K562 (cell line): ENCODE measurements around the gene SLC25A51. TPM values are rescaled to one million over a fixed set of nuclear protein-coding genes. Genes with fewer than 3 reads are reported as not detected.

Experiments used
- ATF1 ChIP-seq, 2 experiments: fragments of 450-650 bp in 1 of 2; IDR thresholded peaks; 2 replicates each; pipeline ENCODE4 v1.6.1; 2016; ENCODE audit warnings: missing compliant biosample characterization in 1 of 2, missing genetic modification characterization in 1 of 2
- ELF4 ChIP-seq: fragments of 450-650 bp; formaldehyde crosslinking; IDR thresholded peaks from 2 replicates; pipeline ENCODE4 v1.4.0; 2022; ENCODE audit warnings: missing genetic modification characterization
- GATA2 ChIP-seq: sonication (generic); formaldehyde crosslinking; IDR thresholded peaks from 2 replicates; pipeline ENCODE4 v1.4.0; 2020; ENCODE audit warnings: mild to moderate bottlenecking, missing genetic modification reagents
- MEF2A ChIP-seq: IDR thresholded peaks from 2 replicates; pipeline ENCODE4 v1.6.1; 2011; ENCODE audit warnings: low read depth, mild to moderate bottlenecking, low read length, moderate library complexity; ENCODE audit not compliant: control insufficient read depth
- PHF8 ChIP-seq: fragments of 200-600 bp; sonication (generic); IDR thresholded peaks from 2 replicates; pipeline ENCODE4 v1.6.1; 2012; ENCODE audit warnings: mixed run types, mild to moderate bottlenecking, inconsistent platforms, low read length, moderate library complexity, borderline replicate concordance
- RBM22 ChIP-seq: fragments of 200-400 bp; formaldehyde crosslinking; IDR thresholded peaks from 2 replicates; pipeline ENCODE4 v1.6.1; 2018; ENCODE audit warnings: low read length, low read depth; ENCODE audit not compliant: poor library complexity, severe bottlenecking
- RCOR1 ChIP-seq, 2 experiments: IDR thresholded peaks; 2 replicates each; pipeline ENCODE4 v1.6.1; 2012; ENCODE audit warnings: low read depth in 2 of 2, low read length in 2 of 2, borderline replicate concordance in 1 of 2, improper control_type of control experiment in 1 of 2
- ZNF41 ChIP-seq: fragments of 250-450 bp; sonication (Bioruptor Pico); conservative IDR thresholded peaks from 2 replicates; pipeline ENCODE4 v1.4.0; 2020; ENCODE audit warnings: mild to moderate bottlenecking
- ZNF586 ChIP-seq: fragments of 450-650 bp; formaldehyde crosslinking; conservative IDR thresholded peaks from 2 replicates; pipeline ENCODE4 v1.4.0; 2020; ENCODE audit warnings: mild to moderate bottlenecking, moderate library complexity
- ZZZ3 ChIP-seq: fragments of 450-650 bp; IDR thresholded peaks from 2 replicates; pipeline ENCODE4 v1.6.1; 2016; ENCODE audit warnings: antibody characterized with exemption, mild to moderate bottlenecking, moderate library complexity
- polyA plus RNA-seq, 8 experiments: library from polyadenylated mRNA; depleted of rRNA in 4 of 8; stranded (reverse) in 5 of 8; unstranded in 3 of 8; fragments of >200 nt; fragmentation: Nextera tagmentation in 2 of 8; fragmentation: Illumina TruSeq in 1 of 8; extraction: Ambion mirVana in 2 of 8; extraction: Trizol in 1 of 8; gene quantifications; 2 replicates each; pipeline versions ENCODE4 v1.2.1 to v1.2.3, GENCODE V29; 2011 to 2014; ENCODE audit warnings: inconsistent platforms in 1 of 8, missing spikeins in 1 of 8
- total RNA-seq, 7 experiments: library from RNA; depleted of rRNA in 6 of 7; stranded (reverse); fragments of >200 nt in 6 of 7; fragmentation: Illumina TruSeq in 2 of 7; extraction: Trizol in 2 of 7; gene quantifications; 2 replicates each; pipeline versions ENCODE4 v1.2.1 to v1.2.3, GENCODE V29; 2011 to 2021; ENCODE audit warnings: low replicate concordance in 1 of 7
- TF ChIP-seq, protein P1 (sequence below): fragments of 250-450 bp; sonication (Bioruptor Pico); IDR thresholded peaks from 2 replicates; pipeline ENCODE4 v1.9.0; 2021; ENCODE audit warnings: mild to moderate bottlenecking, inconsistent platforms
- TF ChIP-seq, protein P2 (sequence below), 2 experiments: fragments of 200-800 bp in 1 of 2; sonication (Bioruptor generic) in 1 of 2; sonication (generic) in 1 of 2; formaldehyde crosslinking in 1 of 2; IDR thresholded peaks in 1 of 2; conservative IDR thresholded peaks in 1 of 2; 2 replicates each; pipeline versions ENCODE4 v1.5.0 to v1.6.1; 2016 to 2020; ENCODE audit warnings: missing compliant biosample characterization in 1 of 2, missing genetic modification characterization in 1 of 2, missing genetic modification reagents in 1 of 2
- TF ChIP-seq, protein P3 (sequence below): fragments of 450-650 bp; formaldehyde crosslinking; IDR thresholded peaks from 2 replicates; pipeline ENCODE4 v1.4.0; 2022; ENCODE audit warnings: mild to moderate bottlenecking, moderate library complexity
- TF ChIP-seq, protein P4 (sequence below): sonication (generic); formaldehyde crosslinking; IDR thresholded peaks from 2 replicates; pipeline ENCODE4 v1.8.1; 2023; ENCODE audit warnings: mild to moderate bottlenecking, missing genetic modification reagents

The SLC25A51 gene
- total and polyA plus RNA-seq, 9 of the 15 experiments (the other 6 are each of a cell fraction or from before 2014, with no cell fraction given), result 9.1 to 40.7 (median 24.5) TPM

DNA sequence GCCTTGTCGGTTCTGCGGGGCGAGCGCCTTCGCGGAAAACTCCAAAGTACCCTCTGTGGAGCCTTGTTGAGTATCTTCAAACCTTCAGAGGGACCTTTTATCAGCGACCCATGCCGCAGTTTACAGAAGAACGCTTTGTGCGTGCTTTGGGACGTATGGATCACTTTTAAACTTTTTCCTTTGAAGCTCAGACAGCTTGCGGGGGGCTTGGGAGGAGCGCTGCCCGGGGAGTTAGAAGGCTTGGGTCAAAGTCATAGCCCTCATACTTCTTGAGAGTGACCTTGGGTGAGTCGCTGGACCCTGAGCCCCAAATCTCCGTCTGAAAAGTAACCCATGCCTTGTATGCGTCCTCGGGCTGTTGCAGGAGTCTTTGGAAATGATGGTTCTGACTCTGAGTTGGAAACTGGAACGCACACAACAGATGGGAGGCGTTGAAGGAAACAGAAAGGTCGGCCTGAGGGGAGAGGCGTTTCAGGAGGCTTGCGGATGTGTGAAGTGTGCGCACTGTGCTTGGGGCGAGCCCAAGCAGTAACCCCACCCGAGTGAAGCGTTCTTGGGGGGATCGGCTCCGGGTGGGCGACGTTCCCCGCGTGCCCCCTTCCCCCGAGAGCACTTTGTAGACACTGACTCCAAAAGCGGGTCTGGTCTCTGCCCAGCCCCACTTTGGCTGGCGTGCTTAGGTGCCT is 661 bp upstream of the SLC25A51 start (continued):
- TF ChIP-seq RBM22, result no peak
- no peak for TF ChIP-seq MEF2A
- TF ChIP-seq, protein P1, sequence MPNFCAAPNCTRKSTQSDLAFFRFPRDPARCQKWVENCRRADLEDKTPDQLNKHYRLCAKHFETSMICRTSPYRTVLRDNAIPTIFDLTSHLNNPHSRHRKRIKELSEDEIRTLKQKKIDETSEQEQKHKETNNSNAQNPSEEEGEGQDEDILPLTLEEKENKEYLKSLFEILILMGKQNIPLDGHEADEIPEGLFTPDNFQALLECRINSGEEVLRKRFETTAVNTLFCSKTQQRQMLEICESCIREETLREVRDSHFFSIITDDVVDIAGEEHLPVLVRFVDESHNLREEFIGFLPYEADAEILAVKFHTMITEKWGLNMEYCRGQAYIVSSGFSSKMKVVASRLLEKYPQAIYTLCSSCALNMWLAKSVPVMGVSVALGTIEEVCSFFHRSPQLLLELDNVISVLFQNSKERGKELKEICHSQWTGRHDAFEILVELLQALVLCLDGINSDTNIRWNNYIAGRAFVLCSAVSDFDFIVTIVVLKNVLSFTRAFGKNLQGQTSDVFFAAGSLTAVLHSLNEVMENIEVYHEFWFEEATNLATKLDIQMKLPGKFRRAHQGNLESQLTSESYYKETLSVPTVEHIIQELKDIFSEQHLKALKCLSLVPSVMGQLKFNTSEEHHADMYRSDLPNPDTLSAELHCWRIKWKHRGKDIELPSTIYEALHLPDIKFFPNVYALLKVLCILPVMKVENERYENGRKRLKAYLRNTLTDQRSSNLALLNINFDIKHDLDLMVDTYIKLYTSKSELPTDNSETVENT, result 0 out of 2 replicates have a peak, but pooled peaks have one; percentile 30
- TF ChIP-seq, protein P2, sequence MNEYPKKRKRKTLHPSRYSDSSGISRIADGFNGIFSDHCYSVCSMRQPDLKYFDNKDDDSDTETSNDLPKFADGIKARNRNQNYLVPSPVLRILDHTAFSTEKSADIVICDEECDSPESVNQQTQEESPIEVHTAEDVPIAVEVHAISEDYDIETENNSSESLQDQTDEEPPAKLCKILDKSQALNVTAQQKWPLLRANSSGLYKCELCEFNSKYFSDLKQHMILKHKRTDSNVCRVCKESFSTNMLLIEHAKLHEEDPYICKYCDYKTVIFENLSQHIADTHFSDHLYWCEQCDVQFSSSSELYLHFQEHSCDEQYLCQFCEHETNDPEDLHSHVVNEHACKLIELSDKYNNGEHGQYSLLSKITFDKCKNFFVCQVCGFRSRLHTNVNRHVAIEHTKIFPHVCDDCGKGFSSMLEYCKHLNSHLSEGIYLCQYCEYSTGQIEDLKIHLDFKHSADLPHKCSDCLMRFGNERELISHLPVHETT (CRISPR knock-in tag; conservative IDR thresholded peaks at IDR 0.05 in 1 of 2, IDR thresholded peaks at IDR 0.05 in 1 of 2), result peak in 1 of 2 experiments; percentile 9; a peak in 1 of 4 replicates
- peak; percentile 56 for TF ChIP-seq PHF8
- TF ChIP-seq, protein P3, sequence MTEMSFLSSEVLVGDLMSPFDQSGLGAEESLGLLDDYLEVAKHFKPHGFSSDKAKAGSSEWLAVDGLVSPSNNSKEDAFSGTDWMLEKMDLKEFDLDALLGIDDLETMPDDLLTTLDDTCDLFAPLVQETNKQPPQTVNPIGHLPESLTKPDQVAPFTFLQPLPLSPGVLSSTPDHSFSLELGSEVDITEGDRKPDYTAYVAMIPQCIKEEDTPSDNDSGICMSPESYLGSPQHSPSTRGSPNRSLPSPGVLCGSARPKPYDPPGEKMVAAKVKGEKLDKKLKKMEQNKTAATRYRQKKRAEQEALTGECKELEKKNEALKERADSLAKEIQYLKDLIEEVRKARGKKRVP (CRISPR knock-in tag), result no peak
- TF ChIP-seq ZNF586, result no peak
- TF ChIP-seq ELF4 (CRISPR knock-in tag), result no peak
- TF ChIP-seq RCOR1 (IDR thresholded peaks at IDR 0.05; ENCODE audit: borderline replicate concordance in 1 of 2, low read depth in 2 of 2, low read length in 2 of 2), result no peak
- 0 out of 2 replicates have a peak, but pooled peaks have one; percentile 7 for TF ChIP-seq ZZZ3
- 0 out of 2 replicates have a peak, but pooled peaks have one; percentile 19 for TF ChIP-seq ZNF41
- TF ChIP-seq, protein P4, sequence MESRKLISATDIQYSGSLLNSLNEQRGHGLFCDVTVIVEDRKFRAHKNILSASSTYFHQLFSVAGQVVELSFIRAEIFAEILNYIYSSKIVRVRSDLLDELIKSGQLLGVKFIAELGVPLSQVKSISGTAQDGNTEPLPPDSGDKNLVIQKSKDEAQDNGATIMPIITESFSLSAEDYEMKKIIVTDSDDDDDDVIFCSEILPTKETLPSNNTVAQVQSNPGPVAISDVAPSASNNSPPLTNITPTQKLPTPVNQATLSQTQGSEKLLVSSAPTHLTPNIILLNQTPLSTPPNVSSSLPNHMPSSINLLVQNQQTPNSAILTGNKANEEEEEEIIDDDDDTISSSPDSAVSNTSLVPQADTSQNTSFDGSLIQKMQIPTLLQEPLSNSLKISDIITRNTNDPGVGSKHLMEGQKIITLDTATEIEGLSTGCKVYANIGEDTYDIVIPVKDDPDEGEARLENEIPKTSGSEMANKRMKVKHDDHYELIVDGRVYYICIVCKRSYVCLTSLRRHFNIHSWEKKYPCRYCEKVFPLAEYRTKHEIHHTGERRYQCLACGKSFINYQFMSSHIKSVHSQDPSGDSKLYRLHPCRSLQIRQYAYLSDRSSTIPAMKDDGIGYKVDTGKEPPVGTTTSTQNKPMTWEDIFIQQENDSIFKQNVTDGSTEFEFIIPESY (CRISPR knock-in tag), result peak; percentile 10
- TF ChIP-seq ATF1 (CRISPR knock-in tag; IDR thresholded peaks at IDR 0.05), result no peak
- peak; percentile 43 for TF ChIP-seq ATF1 (tag; IDR thresholded peaks at IDR 0.05)
- no peak for TF ChIP-seq GATA2
